Measurements from ENCODE around the gene ACBD4.

DNA sequence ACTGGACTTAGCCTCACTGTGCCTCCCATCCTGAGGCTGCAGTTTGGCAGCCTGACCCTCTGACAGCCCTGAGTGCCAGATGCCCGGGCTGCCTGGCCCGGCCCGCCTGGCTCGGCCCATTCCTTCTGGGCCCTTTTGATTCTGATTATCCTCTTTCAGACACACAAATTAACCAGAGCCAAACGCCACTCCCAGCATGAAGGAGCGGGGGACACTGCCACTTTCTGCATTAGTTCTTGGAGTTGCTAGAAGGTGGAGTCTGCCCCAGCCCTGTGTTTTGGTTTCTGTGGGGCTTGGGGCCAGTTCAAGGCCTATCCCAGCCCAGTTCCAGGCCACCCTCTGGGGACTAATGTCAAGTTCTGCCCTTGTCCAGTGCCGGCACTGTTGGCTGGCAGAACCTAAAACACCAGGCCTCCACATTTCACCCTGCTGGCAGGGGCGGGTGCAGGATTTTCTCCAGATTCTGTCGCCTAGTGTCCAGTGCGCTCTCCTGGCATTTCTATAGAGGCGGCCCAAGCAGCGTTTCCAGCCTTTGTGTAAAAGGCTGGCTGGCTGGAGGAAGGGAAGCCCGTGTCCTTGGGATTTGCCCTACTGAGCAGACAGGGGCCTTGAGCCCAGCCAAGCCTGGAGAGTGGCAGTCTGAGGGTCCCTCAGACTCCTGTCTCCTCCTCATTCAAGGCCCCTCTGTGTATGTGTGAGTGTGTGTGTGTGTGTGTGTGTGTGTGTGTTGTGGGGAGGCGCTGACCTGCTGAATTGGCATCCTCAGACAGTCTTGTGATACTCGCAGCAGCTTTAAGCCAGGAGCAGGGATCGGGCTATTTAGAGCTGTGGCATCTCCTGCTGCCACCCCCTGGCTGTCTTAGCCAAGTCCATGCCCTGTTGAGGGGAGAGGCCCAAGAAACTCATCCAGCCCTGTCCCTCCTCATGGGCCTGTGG, 24.5 kb upstream of the ACBD4 start:
- TF ChIP-seq, protein P1, sequence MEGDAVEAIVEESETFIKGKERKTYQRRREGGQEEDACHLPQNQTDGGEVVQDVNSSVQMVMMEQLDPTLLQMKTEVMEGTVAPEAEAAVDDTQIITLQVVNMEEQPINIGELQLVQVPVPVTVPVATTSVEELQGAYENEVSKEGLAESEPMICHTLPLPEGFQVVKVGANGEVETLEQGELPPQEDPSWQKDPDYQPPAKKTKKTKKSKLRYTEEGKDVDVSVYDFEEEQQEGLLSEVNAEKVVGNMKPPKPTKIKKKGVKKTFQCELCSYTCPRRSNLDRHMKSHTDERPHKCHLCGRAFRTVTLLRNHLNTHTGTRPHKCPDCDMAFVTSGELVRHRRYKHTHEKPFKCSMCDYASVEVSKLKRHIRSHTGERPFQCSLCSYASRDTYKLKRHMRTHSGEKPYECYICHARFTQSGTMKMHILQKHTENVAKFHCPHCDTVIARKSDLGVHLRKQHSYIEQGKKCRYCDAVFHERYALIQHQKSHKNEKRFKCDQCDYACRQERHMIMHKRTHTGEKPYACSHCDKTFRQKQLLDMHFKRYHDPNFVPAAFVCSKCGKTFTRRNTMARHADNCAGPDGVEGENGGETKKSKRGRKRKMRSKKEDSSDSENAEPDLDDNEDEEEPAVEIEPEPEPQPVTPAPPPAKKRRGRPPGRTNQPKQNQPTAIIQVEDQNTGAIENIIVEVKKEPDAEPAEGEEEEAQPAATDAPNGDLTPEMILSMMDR (IDR thresholded peaks at IDR 0.05; ENCODE audit: insufficient read depth, low read depth, low read length), result no peak
- TF ChIP-seq EZH2 (IDR thresholded peaks at IDR 0.05; ENCODE audit: insufficient read depth, low read length), result no peak
